Mononuclear cell (primary cell): ENCODE data around the gene CATSPER3. TPM values are rescaled to one million over a fixed set of nuclear protein-coding genes. Genes with fewer than 3 reads are reported as not detected.

ENCODE experiments used
- H3K27me3 ChIP-seq: 2 replicates; pipeline ENCODE4 v1.6.0; 2011; ENCODE audit warnings: low read length, control low read depth; ENCODE audit not compliant: insufficient read depth
- H3K4me1 ChIP-seq: 2 replicates; pipeline ENCODE4 v1.5.1; 2011; ENCODE audit warnings: mild to moderate bottlenecking, low read length, control low read depth; ENCODE audit not compliant: insufficient read depth
- H3K4me3 ChIP-seq: 2 replicates; pipeline ENCODE4 v1.5.1; 2011; ENCODE audit warnings: mild to moderate bottlenecking, low read length, moderate library complexity
- H3K9me3 ChIP-seq: 2 replicates; pipeline ENCODE4 v1.5.1; 2011; ENCODE audit warnings: low read depth, mild to moderate bottlenecking, control low read depth, low read length
- total RNA-seq: library from RNA; depleted of rRNA; stranded (reverse); fragments of >200 nt; gene quantifications from one replicate; pipeline ENCODE4 v1.2.3, GENCODE V29; 2012

Gene CATSPER3
- total RNA-seq, 1 donor = 0.10 TPM

GRCh38 chr5:135012033-135012588 lies 44.4 kb downstream of the CATSPER3 start:
- H3K4me3 ChIP-seq = no peak overlapping the region
- no peaks in the 10 kb centered on the region for H3K4me1 ChIP-seq

GRCh38 chr5:135012951-135013391 lies 45.3 kb downstream of the CATSPER3 start:
- no peaks in the 10 kb centered on the region for H3K27me3 ChIP-seq
- no peaks in the 10 kb centered on the region for H3K4me1 ChIP-seq
- H3K9me3 ChIP-seq = no peaks in the 10 kb centered on the region
- H3K4me3 ChIP-seq = no peak overlapping the region

More at GRCh38 chr5:135012033-135012588, 44.4 kb downstream of the CATSPER3 start:
- Histone ChIP-seq H3K9me3 (no peaks in the 10 kb centered on the region), H3K27me3 (no peaks in the 10 kb centered on the region)

- H3K4me1 ChIP-seq = no peaks in the 10 kb centered on the region
- H3K27me3 ChIP-seq = no peaks in the 10 kb centered on the region
- no peak overlapping the region for H3K4me3 ChIP-seq
- no peaks in the 10 kb centered on the region for H3K9me3 ChIP-seq
Measured at GRCh38 chr5:135013445-135013844, 45.7 kb downstream of the CATSPER3 start.

- Histone ChIP-seq H3K4me3 (no peak overlapping the region), H3K27me3 (no peaks in the 10 kb centered on the region), H3K4me1 (no peaks in the 10 kb centered on the region)
Measured at GRCh38 chr5:135013947-135014570, 46.4 kb downstream of the CATSPER3 start.

GRCh38 chr5:135015942-135016341 lies 48.2 kb downstream of the CATSPER3 start:
- H3K4me3 ChIP-seq = no peak overlapping the region
- no peaks in the 10 kb centered on the region for H3K4me1 ChIP-seq
- no peaks in the 10 kb centered on the region for H3K9me3 ChIP-seq
- no peaks in the 10 kb centered on the region for H3K27me3 ChIP-seq

More at GRCh38 chr5:135013947-135014570, 46.4 kb downstream of the CATSPER3 start:
- no peaks in the 10 kb centered on the region for H3K9me3 ChIP-seq

GRCh38 chr5:135016861-135017290 lies 49.2 kb downstream of the CATSPER3 start:
- Histone ChIP-seq H3K9me3 (no peaks in the 10 kb centered on the region), H3K4me3 (no peak overlapping the region), H3K27me3 (no peaks in the 10 kb centered on the region), H3K4me1 (no peaks in the 10 kb centered on the region)

GRCh38 chr5:135018457-135018856 lies 50.8 kb downstream of the CATSPER3 start:
- no peaks in the 10 kb centered on the region for H3K27me3 ChIP-seq
- H3K4me1 ChIP-seq = no peaks in the 10 kb centered on the region
- H3K9me3 ChIP-seq = no peaks in the 10 kb centered on the region
- no peak overlapping the region for H3K4me3 ChIP-seq

- no peaks in the 10 kb centered on the region for H3K27me3 ChIP-seq
- no peaks in the 10 kb centered on the region for H3K4me1 ChIP-seq
- no peak overlapping the region for H3K4me3 ChIP-seq
- no peaks in the 10 kb centered on the region for H3K9me3 ChIP-seq
Measured at GRCh38 chr5:135019314-135019713, 51.6 kb downstream of the CATSPER3 start.

GRCh38 chr5:135020111-135020895 lies 52.6 kb downstream of the CATSPER3 start:
- H3K9me3 ChIP-seq = no peaks in the 10 kb centered on the region
- H3K4me3 ChIP-seq = no peak overlapping the region
- no peaks in the 10 kb centered on the region for H3K4me1 ChIP-seq
- H3K27me3 ChIP-seq = peaks cover 3% of the 10 kb centered on the region

- Histone ChIP-seq H3K4me3 (no peak overlapping the region), H3K27me3 (peaks cover 42% of the 10 kb centered on the region), H3K4me1 (peaks cover 6% of the 10 kb centered on the region)
Measured at GRCh38 chr5:135024956-135025729, 57.4 kb downstream of the CATSPER3 start.

GRCh38 chr5:135025730-135026644 lies 58.3 kb downstream of the CATSPER3 start:
- Histone ChIP-seq H3K9me3 (no peaks in the 10 kb centered on the region), H3K27me3 (peaks cover 50% of the 10 kb centered on the region), H3K4me1 (peaks cover 12% of the 10 kb centered on the region), H3K4me3 (no peak overlapping the region)

More at GRCh38 chr5:135024956-135025729, 57.4 kb downstream of the CATSPER3 start:
- no peaks in the 10 kb centered on the region for H3K9me3 ChIP-seq

- Histone ChIP-seq H3K4me3 (no peak overlapping the region), H3K27me3 (peaks cover 58% of the 10 kb centered on the region), H3K9me3 (no peaks in the 10 kb centered on the region), H3K4me1 (peaks cover 20% of the 10 kb centered on the region)
Measured at GRCh38 chr5:135026645-135027265, 59.0 kb downstream of the CATSPER3 start.

- Histone ChIP-seq H3K4me1 (peaks cover 21% of the 10 kb centered on the region), H3K4me3 (no peak overlapping the region), H3K27me3 (peaks cover 63% of the 10 kb centered on the region), H3K9me3 (no peaks in the 10 kb centered on the region)
Measured at GRCh38 chr5:135027266-135027696, 59.6 kb downstream of the CATSPER3 start.
